Kidney capillary endothelial cell (primary cell): ENCODE measurements around the gene LGR6.

Experiments used
- DNase-seq: peaks from one replicate; pipeline ENCODE4 v3.0.0-alpha.2; 2018; ENCODE audit warnings: low spot score

Gene LGR6

GRCh38 chr1:202220733-202221132 is 27.1 kb downstream of the LGR6 start:
- no peak for DNase-seq

- no peak for DNase-seq
Measured at GRCh38 chr1:202221911-202222909, 28.6 kb downstream of the LGR6 start.

GRCh38 chr1:202223121-202223860 is 29.7 kb downstream of the LGR6 start:
- DNase-seq: no peak

GRCh38 chr1:202224453-202224852 is 30.9 kb downstream of the LGR6 start:
- DNase-seq: no peak

GRCh38 chr1:202225131-202225530 is 31.5 kb downstream of the LGR6 start:
- DNase-seq: no peak

DNA sequence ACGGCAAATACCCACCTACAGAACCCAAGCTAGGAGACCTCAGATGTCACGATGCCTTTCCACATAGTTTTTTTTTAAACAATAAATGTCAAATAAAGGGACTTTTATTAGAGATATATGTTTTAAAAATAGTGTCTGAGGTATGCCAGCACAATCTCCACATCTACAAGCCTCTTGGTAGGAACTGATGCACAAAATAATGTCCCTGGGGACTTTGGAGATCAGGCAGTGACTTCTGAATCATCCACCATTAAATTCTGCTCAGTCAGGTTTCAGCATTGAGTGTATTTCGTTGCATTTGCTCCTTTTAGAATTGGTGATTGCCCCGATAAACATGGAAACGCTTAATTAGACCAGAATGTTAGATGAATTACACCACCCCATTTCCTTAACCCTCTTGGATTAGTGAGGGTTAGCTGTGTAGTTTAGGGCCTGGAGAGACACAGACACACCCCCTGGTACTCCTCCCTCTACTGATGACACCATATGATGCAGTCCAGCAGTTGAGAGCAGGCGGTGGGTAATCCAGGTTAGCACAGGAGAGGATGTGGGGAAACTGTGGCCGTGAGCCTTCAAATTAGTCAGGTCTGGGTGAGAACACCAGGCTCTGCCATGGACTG is 33.6 kb downstream of the LGR6 start:
- DNase-seq: no peak

DNA sequence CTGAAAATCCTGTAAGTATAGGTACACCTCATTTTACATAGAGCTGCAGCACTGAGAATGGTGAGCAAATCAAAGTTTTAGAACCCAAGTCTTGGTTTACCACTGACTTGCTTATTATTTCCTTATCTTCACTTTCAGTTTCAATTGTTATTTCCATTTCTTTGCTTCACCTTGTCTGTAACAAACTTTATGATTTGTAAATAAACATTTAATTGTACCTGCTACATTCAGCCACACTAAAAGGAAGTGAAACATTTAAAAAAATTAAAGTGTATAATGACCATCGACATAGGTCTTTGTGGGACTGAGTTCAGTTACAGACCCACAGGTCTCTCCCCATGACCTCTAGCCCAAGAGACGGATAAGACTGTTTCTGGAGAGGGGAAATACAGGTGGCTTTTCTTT is 34.4 kb downstream of the LGR6 start:
- no peak for DNase-seq

DNA sequence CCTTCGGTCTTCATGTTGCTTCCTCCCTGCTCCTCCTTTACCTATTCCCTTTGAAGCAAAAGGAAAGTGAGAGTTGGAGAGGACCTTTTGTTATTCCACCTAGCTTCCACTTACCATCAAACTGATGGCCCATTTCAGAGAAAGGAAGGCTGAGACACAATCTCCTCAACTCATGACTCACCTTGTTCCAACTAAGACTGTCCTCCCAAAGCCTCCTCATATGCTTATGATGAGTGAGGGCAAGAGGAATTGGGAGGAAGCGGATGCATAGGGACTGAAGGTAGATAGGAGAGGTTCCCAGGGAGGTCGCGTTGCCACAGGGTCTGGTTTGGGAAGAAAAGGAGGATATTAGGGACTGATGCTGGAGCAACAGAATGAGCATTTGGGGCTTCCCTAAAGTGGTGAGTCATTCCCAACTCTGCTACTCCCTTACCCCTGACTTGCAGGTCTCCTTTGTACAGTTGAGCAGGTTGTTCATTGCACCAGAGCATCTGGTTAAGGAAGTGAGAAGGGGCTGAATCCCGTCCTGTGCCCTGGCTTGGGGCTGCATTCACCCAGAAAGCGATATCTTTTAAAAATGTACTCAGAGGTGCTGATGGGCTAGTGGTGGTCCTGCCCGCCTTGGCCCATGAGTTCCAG is 35.0 kb downstream of the LGR6 start:
- no peak for DNase-seq

DNA sequence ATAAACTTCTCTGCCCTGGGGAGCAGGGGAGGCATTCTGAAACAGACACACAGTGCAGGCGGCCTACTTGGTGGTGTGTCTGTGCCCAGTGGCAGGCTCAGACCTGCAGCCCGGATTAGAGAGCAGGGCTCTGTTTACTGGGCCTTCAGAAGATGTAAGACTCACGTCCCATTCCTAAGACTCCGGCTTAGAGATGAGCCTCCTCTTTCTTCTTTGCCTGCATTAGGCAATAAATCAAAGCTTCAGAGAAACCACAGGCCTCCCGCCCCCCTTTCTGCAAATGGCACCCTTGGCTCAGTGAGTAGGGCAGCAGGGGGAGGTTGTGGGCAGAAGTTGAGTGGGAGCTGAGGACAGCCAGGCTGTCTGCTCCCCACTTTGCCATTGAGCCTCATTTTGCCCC is 35.8 kb downstream of the LGR6 start:
- no peak for DNase-seq

DNA sequence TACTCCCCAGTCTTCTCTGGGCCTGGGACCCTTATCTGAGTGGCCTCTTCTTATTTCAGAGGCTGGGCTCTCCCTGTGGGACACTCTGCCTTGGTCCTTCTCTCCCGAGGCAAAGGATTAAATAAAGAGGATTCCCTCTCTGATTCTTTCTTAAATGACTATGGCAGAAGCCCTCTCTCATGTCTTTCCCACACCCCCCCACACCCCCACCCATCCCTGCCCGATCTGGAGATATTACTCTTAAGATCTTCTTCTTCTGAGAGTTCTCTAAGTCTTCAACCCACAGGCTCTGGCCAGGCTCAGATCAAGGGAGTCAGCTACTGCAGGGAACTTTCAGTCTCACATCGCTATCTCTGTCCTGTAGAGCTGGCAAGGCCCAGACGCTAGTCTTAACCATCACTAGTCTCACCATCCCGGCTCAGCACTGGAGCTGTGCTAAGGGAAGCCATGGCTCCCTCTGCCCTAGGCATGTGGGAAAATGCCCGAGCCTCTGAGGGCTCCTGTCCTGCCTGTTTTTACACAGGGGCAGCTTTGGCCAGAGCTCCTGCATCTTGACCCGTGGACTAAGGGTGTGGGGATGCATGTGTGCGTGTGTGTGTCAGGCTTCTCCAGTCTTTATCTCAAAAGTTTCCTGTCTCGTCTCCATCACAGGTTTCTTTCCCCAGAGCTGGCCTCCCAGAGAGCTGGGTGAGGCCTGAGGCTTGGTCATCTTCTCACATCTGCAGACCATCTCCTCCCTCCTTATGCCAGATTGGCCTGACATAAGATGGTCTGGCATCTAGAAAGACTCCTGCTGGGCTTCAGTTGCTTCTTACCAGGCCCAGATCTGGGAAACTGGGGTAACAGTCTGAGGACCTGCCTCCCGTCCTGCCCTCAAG is 36.7 kb downstream of the LGR6 start:
- no peak for DNase-seq

- no peak for DNase-seq
Measured at GRCh38 chr1:202230939-202231645, 37.5 kb downstream of the LGR6 start.

DNA sequence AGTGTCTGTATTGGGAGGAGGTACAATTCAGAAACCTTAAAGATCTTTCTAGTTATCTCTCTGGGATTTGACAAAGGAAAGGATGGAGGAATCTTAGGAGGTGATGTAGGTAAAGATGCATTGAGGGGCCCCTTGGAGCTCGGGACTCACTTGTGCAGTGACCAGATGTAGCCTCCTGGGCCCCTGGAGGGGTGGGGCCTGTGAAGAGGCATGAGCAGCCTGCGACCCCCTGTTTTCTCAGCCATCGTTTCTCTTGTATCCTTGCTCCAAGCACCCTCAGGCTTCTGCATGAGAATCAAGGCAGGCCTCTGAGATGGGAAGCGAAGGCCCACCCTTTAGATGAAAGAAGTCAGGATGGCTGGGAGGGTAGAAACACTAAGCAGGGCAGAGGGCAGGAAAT is 39.6 kb downstream of the LGR6 start:
- no peak for DNase-seq

- no peak for DNase-seq
Measured at GRCh38 chr1:202233804-202234203, 40.2 kb downstream of the LGR6 start.

DNA sequence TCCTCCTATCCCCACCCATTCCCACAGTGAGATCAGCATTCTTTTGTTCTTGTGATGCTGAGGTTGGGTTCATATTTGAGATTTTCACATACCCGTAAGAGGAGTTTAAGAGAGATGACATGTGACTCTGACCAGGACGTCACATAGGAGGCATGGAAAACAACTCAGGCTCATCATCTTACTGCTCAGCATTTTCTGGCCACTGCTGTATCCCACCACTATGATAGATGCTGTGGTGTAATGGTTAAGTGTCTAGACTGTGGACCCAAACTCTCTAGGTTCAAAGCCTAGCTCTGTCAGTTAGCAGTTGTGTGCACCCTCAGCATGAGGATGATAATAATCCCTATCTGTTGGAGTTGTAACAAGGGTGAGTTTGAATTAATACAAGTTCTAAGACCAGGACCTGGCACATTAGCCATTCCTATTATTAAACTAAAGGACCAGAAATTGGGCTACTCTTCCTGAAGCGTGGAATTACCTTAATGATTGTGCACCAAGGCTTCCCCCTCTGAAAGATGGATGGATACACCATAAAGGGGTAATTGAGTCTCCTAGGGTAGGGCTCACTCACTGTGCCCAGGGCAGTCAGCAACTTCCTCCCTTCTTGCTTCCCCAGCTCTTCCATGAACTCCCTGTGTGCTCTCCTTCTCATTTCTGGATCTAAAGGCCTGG is 40.9 kb downstream of the LGR6 start:
- DNase-seq: no peak

DNA sequence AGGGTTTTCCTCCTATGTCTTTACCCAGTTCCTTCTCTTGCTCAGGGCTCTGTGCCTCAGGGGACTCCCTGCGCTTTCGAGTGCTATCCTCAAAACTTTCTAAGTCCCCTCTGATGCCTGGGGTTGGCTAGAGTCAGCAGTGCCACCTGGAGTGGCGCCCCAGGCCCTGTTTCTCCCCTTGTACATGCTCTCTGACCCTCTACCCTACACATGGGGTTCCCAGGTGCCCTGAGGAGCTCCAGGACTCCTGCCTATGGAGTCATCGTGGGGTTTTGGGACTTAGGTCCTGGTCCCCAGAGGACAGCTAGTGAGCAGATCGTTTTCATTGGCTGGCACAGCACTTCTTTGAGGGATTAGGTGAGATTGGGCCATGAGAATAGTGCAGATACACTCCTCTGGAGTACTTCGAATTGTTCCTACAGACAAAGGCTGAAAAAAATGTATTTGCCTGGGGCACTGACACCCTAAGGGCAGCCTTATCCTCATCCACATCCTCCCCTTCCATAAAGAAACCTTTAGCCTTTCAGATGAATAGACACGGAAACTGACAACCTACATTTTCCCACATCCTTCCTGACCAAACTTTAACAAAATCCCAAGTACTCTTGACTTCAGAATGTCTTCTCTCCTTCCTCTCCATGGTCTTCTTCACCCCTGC is 41.5 kb downstream of the LGR6 start:
- DNase-seq: no peak

GRCh38 chr1:202235856-202236837 is 42.5 kb downstream of the LGR6 start:
- peak; percentile 88 for DNase-seq

DNA sequence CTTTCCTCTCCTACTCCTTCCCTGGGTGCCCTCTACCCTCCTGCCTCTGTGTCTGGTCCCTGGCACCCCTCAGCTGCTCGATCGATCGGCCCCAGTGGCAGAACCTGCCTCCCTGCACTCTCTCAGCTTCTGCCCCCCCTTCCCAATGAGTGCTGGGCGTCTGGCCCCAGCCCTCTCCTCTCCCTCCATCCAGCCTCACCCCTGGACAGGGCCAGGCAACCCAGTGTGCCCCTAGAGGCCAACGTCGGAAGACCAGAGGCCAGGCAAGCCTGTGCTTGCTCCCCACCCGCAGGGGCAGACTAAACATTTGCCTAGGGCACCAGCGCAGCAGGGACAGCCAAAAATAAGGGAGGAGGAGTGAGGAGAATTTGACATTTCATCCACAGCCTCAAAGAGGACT is 43.5 kb downstream of the LGR6 start:
- DNase-seq: peak; percentile 17

DNA sequence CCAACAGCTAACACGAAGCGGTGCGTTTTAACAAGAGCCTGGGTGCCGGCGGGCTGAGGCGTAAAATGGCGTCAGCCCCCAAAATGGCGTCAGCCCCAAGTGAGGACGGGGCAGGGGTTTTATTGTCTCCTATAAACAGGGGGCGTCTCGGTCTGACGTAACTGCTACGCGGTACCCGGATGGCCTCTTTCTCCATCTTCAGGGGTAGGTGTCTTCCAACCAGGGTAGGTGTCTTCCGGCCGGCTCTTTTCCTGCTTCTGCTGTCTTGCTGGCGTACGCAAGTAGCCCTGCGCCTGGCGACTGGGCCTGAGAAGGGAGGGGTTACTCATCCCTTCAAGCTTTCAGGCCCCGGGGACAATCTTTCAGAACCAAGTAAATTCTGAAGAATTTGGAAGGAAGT is 45.3 kb downstream of the LGR6 start:
- no peak for DNase-seq
